Activated CD4-positive, alpha-beta memory T cell treated with anti-CD3 and anti-CD28 coated beads, Interleukin-2, amount 10 ng/mL, durations not matched to agents 7 days and 5 days (primary cell): ENCODE results near the gene ZBTB20. TPM values are rescaled to one million over a fixed set of nuclear protein-coding genes. Genes with fewer than 3 reads are reported as not detected.

ENCODE experiments used
- CTCF ChIA-PET: fragments of 350-600 bp; sonication (Branson Sonifier 250); formaldehyde crosslinking; loops from one replicate; lab custom pipeline; 2021; ENCODE audit warnings: antibody characterized with exemption, inconsistent platforms; lab: Charles Lee
- POLR2A ChIA-PET: fragments of 350-600 bp; sonication (Branson Sonifier 250); formaldehyde crosslinking; loops from one replicate; lab custom pipeline; 2021; ENCODE audit warnings: antibody characterized with exemption; lab: Charles Lee
- DNase-seq: peaks from one replicate; pipeline ENCODE4 v3.0.0-alpha.2; 2020
- H3K27ac Mint-ChIP-seq: one replicate; pipeline ENCODE4 v1.8.0; 2021; ENCODE audit warnings: mild to moderate bottlenecking, mixed read lengths
- H3K27me3 Mint-ChIP-seq: one replicate; pipeline ENCODE4 v1.8.0; 2021; ENCODE audit warnings: mixed read lengths
- H3K36me3 Mint-ChIP-seq: one replicate; pipeline ENCODE4 v1.8.0; 2021; ENCODE audit warnings: low read depth, mixed read lengths
- H3K4me1 Mint-ChIP-seq: one replicate; pipeline ENCODE4 v1.8.0; 2021; ENCODE audit warnings: mixed read lengths
- H3K4me3 Mint-ChIP-seq: one replicate; pipeline ENCODE4 v1.8.0; 2021; ENCODE audit warnings: mild to moderate bottlenecking, mixed read lengths
- H3K9me3 Mint-ChIP-seq: one replicate; pipeline ENCODE4 v1.8.0; 2021; ENCODE audit warnings: mixed read lengths
- total RNA-seq, 2 experiments: library from RNA; stranded (reverse); gene quantifications; one replicate each; pipeline ENCODE4 v1.2.3, GENCODE V29; 2021

Gene ZBTB20
- total RNA-seq, 2 experiments from 2014 or later: 6.3 to 8.6 TPM

GRCh38 chr3:114958930-114959329 lies 188.2 kb downstream of the ZBTB20 start:
- Mint-ChIP-seq H3K27ac (no peak overlapping the region), H3K4me3 (no peak overlapping the region), H3K4me1 (no peaks in the 10 kb centered on the region), H3K9me3 (no peaks in the 10 kb centered on the region), H3K27me3 (no peaks in the 10 kb centered on the region), H3K36me3 (no peaks in the 10 kb centered on the region)
- ChIA-PET CTCF (no interaction called here), POLR2A (no interaction called here)
- no peak for DNase-seq

DNA sequence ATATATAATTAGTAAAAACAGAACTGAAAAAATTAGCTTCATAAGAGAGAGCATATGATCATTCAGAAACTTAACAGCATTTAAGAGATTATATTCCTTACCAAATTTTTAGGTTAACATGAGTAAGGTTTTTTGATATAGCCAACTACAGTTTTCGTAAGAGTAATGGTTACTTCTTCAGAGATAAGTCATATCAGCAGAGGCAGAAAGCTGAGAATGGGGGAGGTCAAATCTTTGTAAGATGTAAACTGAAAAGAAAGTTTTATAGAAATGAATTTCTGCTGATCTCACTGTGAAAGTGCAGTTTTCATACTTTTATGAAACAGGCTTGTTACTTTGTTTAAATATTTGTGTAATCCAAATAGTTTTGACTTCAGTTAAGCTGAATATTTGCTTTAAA lies 193.3 kb downstream of the ZBTB20 start:
- H3K4me3 Mint-ChIP-seq: no peak overlapping the region
- DNase-seq: no peak
- ChIA-PET POLR2A (no interaction called here), CTCF (no interaction called here)
- no peak overlapping the region for H3K27ac Mint-ChIP-seq
- no peaks in the 10 kb centered on the region for H3K27me3 Mint-ChIP-seq
- peaks cover 16% of the 10 kb centered on the region for H3K9me3 Mint-ChIP-seq
- H3K36me3 Mint-ChIP-seq: peaks cover 2% of the 10 kb centered on the region
- no peaks in the 10 kb centered on the region for H3K4me1 Mint-ChIP-seq

DNA sequence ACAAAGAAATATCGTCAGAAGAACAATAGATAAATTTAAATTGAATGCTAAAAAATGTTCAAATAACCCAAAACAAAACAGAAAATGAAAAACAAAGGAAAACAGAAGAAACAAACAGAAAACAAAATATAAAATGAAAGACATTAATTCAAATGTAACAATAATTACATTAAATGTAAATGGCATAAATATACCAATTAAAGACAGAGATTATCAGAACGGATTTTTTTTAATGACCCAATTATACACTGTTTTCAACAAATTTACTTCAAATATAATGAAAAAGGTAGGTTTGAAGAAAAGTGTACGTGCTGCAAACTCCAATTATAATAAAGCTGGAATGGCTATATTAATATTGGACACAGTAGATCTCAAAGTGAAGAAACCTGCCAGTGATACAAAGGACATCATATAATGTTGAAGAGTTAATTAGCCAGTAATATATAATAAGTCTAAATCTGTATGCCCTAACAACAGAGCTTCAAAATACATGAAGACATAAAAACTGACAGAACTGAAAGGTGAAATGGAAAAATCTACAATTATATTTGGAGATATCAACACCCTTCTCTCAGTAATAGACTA lies 193.8 kb downstream of the ZBTB20 start:
- DNase-seq: no peak
- no peaks in the 10 kb centered on the region for H3K4me1 Mint-ChIP-seq
- H3K9me3 Mint-ChIP-seq: peaks cover 16% of the 10 kb centered on the region
- CTCF ChIA-PET: no interaction called here
- POLR2A ChIA-PET: no interaction called here
- H3K36me3 Mint-ChIP-seq: peaks cover 2% of the 10 kb centered on the region
- no peaks in the 10 kb centered on the region for H3K27me3 Mint-ChIP-seq
- H3K4me3 Mint-ChIP-seq: no peak overlapping the region
- H3K27ac Mint-ChIP-seq: no peak overlapping the region

- Mint-ChIP-seq H3K4me1 (no peaks in the 10 kb centered on the region), H3K4me3 (no peak overlapping the region), H3K9me3 (peaks cover 1% of the 10 kb centered on the region), H3K36me3 (no peaks in the 10 kb centered on the region), H3K27ac (no peak overlapping the region), H3K27me3 (no peaks in the 10 kb centered on the region)
- ChIA-PET POLR2A (no interaction called here), CTCF (no interaction called here)
- no peak for DNase-seq
Measured at GRCh38 chr3:114942773-114943172, 204.3 kb downstream of the ZBTB20 start.

- POLR2A ChIA-PET: no interaction called here
- Mint-ChIP-seq H3K9me3 (peaks cover 1% of the 10 kb centered on the region), H3K27me3 (no peaks in the 10 kb centered on the region), H3K27ac (no peak overlapping the region), H3K4me1 (no peaks in the 10 kb centered on the region), H3K4me3 (no peak overlapping the region), H3K36me3 (no peaks in the 10 kb centered on the region)
- CTCF ChIA-PET: no interaction called here
- DNase-seq: no peak
Measured at GRCh38 chr3:114941626-114942309, 205.3 kb downstream of the ZBTB20 start.

GRCh38 chr3:114939920-114940319 lies 207.2 kb downstream of the ZBTB20 start:
- Mint-ChIP-seq H3K9me3 (peaks cover 1% of the 10 kb centered on the region), H3K4me1 (no peaks in the 10 kb centered on the region), H3K36me3 (no peaks in the 10 kb centered on the region), H3K4me3 (no peak overlapping the region), H3K27ac (no peak overlapping the region), H3K27me3 (no peaks in the 10 kb centered on the region)
- CTCF ChIA-PET: no interaction called here
- DNase-seq: no peak
- POLR2A ChIA-PET: no interaction called here

DNA sequence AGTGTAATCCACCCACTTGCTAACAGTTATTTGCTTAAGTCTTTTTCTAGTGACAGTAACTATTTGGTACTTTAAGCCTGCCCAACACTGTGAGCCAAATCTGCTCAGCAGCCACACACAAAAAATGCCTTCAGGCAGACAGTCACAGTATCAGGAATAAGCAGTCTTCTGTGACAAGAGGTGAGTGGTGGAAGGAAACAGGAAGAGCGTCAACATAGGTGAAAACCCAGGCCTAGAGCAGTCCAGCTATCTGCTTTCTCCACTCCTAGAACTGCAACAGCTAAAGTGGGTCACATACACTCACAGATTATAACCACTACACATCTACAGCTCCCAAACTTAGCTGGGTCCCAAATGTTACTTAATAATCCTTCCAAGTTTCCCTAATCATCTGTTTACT lies 213.7 kb downstream of the ZBTB20 start:
- peaks cover 3% of the 10 kb centered on the region for H3K4me1 Mint-ChIP-seq
- ChIA-PET CTCF (no interaction called here), POLR2A (no interaction called here)
- H3K4me3 Mint-ChIP-seq: no peak overlapping the region
- no peaks in the 10 kb centered on the region for H3K27me3 Mint-ChIP-seq
- no peak for DNase-seq
- H3K27ac Mint-ChIP-seq: no peak overlapping the region
- H3K9me3 Mint-ChIP-seq: peaks cover 2% of the 10 kb centered on the region
- H3K36me3 Mint-ChIP-seq: no peaks in the 10 kb centered on the region

GRCh38 chr3:114929971-114930732 lies 216.9 kb downstream of the ZBTB20 start:
- H3K36me3 Mint-ChIP-seq: no peaks in the 10 kb centered on the region
- ChIA-PET CTCF (interaction anchor here (0.7 kb wide), 1 partner anchor 1360 kb away, joined by 3 read pairs; no protein-coding TSS in a partner anchor), POLR2A (no interaction called here)
- no peak for DNase-seq
- H3K4me1 Mint-ChIP-seq: peaks cover 3% of the 10 kb centered on the region
- H3K27me3 Mint-ChIP-seq: no peaks in the 10 kb centered on the region
- no peak overlapping the region for H3K4me3 Mint-ChIP-seq
- peaks cover 8% of the 10 kb centered on the region for H3K9me3 Mint-ChIP-seq
- H3K27ac Mint-ChIP-seq: no peak overlapping the region

GRCh38 chr3:114928989-114929640 lies 218.0 kb downstream of the ZBTB20 start:
- no peak for DNase-seq
- H3K27me3 Mint-ChIP-seq: no peaks in the 10 kb centered on the region
- ChIA-PET POLR2A (no interaction called here), CTCF (interaction anchor here (0.7 kb wide), 1 partner anchor 1361 kb away, joined by 3 read pairs; no protein-coding TSS in a partner anchor)
- H3K4me1 Mint-ChIP-seq: peaks cover 3% of the 10 kb centered on the region
- no peak overlapping the region for H3K4me3 Mint-ChIP-seq
- H3K36me3 Mint-ChIP-seq: no peaks in the 10 kb centered on the region
- no peak overlapping the region for H3K27ac Mint-ChIP-seq
- peaks cover 8% of the 10 kb centered on the region for H3K9me3 Mint-ChIP-seq

- H3K4me3 Mint-ChIP-seq: no peak overlapping the region
- POLR2A ChIA-PET: no interaction called here
- no peaks in the 10 kb centered on the region for H3K27me3 Mint-ChIP-seq
- no peaks in the 10 kb centered on the region for H3K36me3 Mint-ChIP-seq
- no peak for DNase-seq
- H3K4me1 Mint-ChIP-seq: peaks cover 4% of the 10 kb centered on the region
- H3K27ac Mint-ChIP-seq: no peak overlapping the region
- no peaks in the 10 kb centered on the region for H3K9me3 Mint-ChIP-seq
- CTCF ChIA-PET: no interaction called here
Measured at GRCh38 chr3:114904633-114905032, 242.5 kb downstream of the ZBTB20 start.

DNA sequence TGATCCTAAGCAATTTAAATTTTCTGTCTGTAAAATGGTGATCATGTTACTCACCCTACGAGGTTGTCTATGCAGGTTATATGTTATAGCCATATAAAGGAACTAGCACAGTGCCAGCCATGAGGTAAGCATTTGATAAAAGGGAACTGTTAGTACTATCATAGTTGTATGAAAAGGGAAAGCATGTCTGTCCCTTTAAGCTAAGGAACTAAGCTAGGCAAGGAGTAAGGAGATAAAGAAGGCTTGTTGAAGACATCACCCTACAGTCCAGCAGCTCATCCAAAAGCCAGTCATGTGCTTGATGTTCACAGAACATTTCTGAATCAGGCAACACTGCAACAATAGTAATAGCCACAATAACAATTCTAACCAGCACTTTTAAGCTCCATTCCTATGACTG lies 243.9 kb downstream of the ZBTB20 start:
- Mint-ChIP-seq H3K9me3 (no peaks in the 10 kb centered on the region), H3K36me3 (no peaks in the 10 kb centered on the region), H3K27me3 (no peaks in the 10 kb centered on the region), H3K4me3 (no peak overlapping the region), H3K27ac (no peak overlapping the region), H3K4me1 (peaks cover 4% of the 10 kb centered on the region)
- ChIA-PET CTCF (interaction anchor here (0.6 kb wide), 1 partner anchor 290 kb away, joined by 4 read pairs; no protein-coding TSS in a partner anchor), POLR2A (interaction anchor here (1.2 kb wide), 1 partner anchor 11 kb away, joined by 3 read pairs; no protein-coding TSS in a partner anchor)
- no peak for DNase-seq

GRCh38 chr3:114902691-114903101 lies 244.4 kb downstream of the ZBTB20 start:
- H3K9me3 Mint-ChIP-seq: no peaks in the 10 kb centered on the region
- H3K27ac Mint-ChIP-seq: no peak overlapping the region
- no peak for DNase-seq
- ChIA-PET POLR2A (interaction anchor here (1.2 kb wide), 1 partner anchor 10 kb away, joined by 3 read pairs; no protein-coding TSS in a partner anchor), CTCF (interaction anchor here (0.6 kb wide), 1 partner anchor 291 kb away, joined by 4 read pairs; no protein-coding TSS in a partner anchor)
- H3K4me3 Mint-ChIP-seq: no peak overlapping the region
- no peaks in the 10 kb centered on the region for H3K27me3 Mint-ChIP-seq
- peaks cover 4% of the 10 kb centered on the region for H3K4me1 Mint-ChIP-seq
- no peaks in the 10 kb centered on the region for H3K36me3 Mint-ChIP-seq

- no peaks in the 10 kb centered on the region for H3K9me3 Mint-ChIP-seq
- H3K4me3 Mint-ChIP-seq: no peak overlapping the region
- H3K27ac Mint-ChIP-seq: no peak overlapping the region
Measured at GRCh38 chr3:114900908-114901307, 246.2 kb downstream of the ZBTB20 start.

More at GRCh38 chr3:114900908-114901307, 246.2 kb downstream of the ZBTB20 start:
- ChIA-PET CTCF (no interaction called here), POLR2A (no interaction called here)
- no peaks in the 10 kb centered on the region for H3K36me3 Mint-ChIP-seq
- peaks cover 4% of the 10 kb centered on the region for H3K4me1 Mint-ChIP-seq
- no peak for DNase-seq
- H3K27me3 Mint-ChIP-seq: no peaks in the 10 kb centered on the region
